HepG2 (cell line): Measurements from ENCODE around the gene ECT2.

ENCODE experiments used
- ATF7 ChIP-seq, 2 experiments: fragments of 450-650 bp in 1 of 2; sonication (generic) in 1 of 2; formaldehyde crosslinking in 1 of 2; IDR thresholded peaks; 2 replicates each; pipeline versions ENCODE4 v1.4.0 to v1.6.1; 2016 to 2020; ENCODE audit warnings: antibody characterized with exemption in 1 of 2, mild to moderate bottlenecking in 1 of 2, missing genetic modification reagents in 1 of 2
- MZF1 ChIP-seq: sonication (generic); formaldehyde crosslinking; IDR thresholded peaks from 2 replicates; pipeline ENCODE4 v1.8.1; 2023; ENCODE audit warnings: mild to moderate bottlenecking, missing genetic modification reagents, borderline replicate concordance
- NR2F1 ChIP-seq, 2 experiments: fragments of 450-650 bp in 1 of 2; formaldehyde crosslinking in 1 of 2; IDR thresholded peaks; 2 replicates each; pipeline versions ENCODE4 v1.5.0 to v1.6.1; 2016 to 2020; ENCODE audit warnings: mild to moderate bottlenecking in 1 of 2, missing compliant biosample characterization in 1 of 2, missing genetic modification reagents in 1 of 2, moderate library complexity in 1 of 2
- SMARCC2 ChIP-seq: fragments of 450-650 bp; IDR thresholded peaks from 2 replicates; pipeline ENCODE4 v1.6.1; 2017; ENCODE audit warnings: antibody characterized with exemption, mild to moderate bottlenecking
- YY1 ChIP-seq: IDR thresholded peaks from 2 replicates; pipeline ENCODE4 v1.6.1; 2011; ENCODE audit warnings: low read length, low read depth, moderate library complexity, mild to moderate bottlenecking; ENCODE audit not compliant: insufficient read depth, insufficient replicate concordance

DNA sequence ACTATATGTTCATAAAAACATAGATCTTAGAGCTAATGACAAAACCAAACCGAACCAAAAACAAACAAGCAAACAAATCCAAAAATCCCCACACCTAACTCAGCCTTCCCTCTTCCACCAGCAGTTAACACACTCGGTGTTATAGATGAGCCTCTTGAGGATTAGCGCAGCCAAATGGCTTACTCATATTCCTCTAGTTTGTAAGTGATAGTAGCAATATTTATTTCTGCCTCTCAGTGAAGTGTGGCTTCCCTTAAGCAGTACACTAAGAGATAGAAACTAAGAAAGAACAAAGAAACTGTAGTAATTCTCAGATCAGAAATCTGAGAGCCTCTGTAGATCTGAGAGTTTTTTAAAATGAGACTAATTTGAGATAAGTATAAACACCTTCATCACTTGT, 37.2 kb upstream of the ECT2 start:
- no peak for TF ChIP-seq SMARCC2
- TF ChIP-seq NR2F1 (CRISPR knock-in tag; IDR thresholded peaks at IDR 0.05) = no peak
- no peak for TF ChIP-seq YY1
- TF ChIP-seq MZF1 (CRISPR knock-in tag) = no peak
- TF ChIP-seq ATF7 (IDR thresholded peaks at IDR 0.05) = no peak
- no peak for TF ChIP-seq ATF7 (CRISPR knock-in tag; IDR thresholded peaks at IDR 0.05)
